ENCODE measurements around the gene DIAPH3.

The DIAPH3 gene

DNA sequence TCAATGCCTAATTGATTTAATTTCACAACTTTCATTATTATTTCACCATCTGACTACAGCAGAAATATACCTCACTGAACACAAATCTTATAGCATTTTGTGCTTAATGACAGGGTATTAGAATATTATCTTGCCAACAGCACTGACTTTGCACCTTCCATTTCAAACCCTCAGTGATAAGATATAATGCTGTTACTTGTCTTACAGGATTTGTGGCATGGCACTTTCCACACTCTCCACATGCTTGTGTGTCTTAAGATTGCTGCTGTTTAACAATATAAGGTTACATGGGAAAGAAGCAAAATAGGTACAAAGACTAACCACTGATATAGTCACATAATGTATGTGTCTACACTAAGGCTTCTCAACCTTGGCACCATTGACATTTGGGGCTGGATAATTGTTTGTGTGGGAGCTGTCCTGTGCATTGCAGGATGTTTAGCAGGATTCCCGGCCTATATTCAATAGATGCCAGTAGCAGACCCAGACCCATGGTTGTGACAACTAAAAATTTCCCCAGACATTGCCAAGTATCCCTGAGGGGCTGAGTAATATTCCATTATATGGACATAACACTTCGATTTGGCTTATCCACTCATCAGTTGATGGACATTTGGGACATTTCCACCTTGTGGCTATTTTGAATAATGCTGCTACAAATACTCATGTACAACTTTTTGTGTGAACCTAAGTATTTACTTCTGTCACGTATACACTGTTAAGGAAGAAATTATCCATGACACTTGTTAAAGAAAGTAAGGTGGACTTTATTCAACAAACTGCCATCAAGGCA, 5.7 kb upstream of the DIAPH3 start:
- Mint-ChIP-seq H3K27me3 (peaks cover 3% of the 10 kb centered on the region), H3K4me3 (no peak overlapping the region), H3K27ac (no peak overlapping the region), H3K4me1 (ENCODE audit: low read depth) (peaks cover 11% of the 10 kb centered on the region), H3K36me3 (ENCODE audit: low read depth) (peaks cover under 1% of the 10 kb centered on the region), H3K9me3 (no peaks in the 10 kb centered on the region)
- intact Hi-C loops (cut with micrococcal nuclease): no loop called here

DNA sequence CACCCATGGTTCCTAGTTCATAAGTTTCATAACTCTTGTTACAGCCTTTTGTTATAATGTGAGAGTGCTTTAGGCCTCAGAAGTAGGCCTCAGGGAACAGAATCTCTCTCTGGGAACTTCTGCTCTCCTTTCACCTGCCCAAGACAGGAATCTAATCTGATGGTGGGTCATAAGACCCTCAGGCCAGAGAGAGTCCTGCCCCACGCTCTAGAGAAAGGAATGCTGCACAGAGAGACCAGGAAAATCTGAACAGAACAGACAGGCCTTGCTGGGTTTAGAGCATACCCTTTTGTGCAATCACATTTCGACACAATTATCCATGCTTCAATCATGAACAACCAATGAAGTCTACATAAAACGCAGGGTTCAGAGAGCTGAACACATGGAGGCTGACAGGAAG, 3.4 kb upstream of the DIAPH3 start:
- Mint-ChIP-seq H3K9me3 (no peaks in the 10 kb centered on the region), H3K4me3 (no peak overlapping the region), H3K36me3 (ENCODE audit: low read depth) (peaks cover 7% of the 10 kb centered on the region), H3K27ac (no peak overlapping the region), H3K27me3 (no peaks in the 10 kb centered on the region), H3K4me1 (ENCODE audit: low read depth) (peaks cover 16% of the 10 kb centered on the region)
- intact Hi-C loops (cut with micrococcal nuclease): no loop called here

DNA sequence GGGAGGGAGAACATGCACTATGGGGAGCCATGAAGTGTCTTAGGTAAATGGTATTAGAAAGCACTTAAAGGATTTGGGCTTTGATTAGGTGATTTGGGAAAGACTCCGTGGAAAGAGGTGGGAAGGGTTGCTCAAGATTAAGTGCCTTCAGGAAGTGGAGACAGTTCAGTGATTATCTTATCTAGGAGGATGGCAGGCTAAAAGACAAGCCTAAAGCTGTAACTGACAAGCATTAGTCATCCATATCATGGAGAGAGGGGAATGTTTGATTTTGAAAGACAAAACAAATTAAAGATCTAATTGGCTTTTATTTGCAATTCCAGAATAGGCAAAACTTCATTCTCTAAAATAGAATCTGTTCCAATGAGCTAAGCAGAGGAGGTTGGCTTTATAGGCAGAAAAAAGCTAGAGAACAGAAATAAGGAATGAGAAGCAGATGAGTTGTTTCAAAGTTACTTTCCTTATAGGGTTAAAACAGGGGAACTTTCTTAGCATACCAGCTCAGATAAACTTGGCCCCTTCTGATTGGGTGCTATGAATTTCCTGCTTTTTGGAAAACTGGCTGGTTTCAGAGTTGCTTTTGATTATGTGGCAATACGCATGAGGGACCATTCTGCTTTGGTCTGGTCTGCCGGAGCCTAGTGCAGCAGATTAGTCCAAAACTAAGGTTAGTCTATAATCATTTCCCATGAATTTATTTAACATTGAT, 1.8 kb upstream of the DIAPH3 start:
- no peak overlapping the region for H3K4me3 Mint-ChIP-seq
- intact Hi-C loops (cut with micrococcal nuclease): no loop called here

DNA sequence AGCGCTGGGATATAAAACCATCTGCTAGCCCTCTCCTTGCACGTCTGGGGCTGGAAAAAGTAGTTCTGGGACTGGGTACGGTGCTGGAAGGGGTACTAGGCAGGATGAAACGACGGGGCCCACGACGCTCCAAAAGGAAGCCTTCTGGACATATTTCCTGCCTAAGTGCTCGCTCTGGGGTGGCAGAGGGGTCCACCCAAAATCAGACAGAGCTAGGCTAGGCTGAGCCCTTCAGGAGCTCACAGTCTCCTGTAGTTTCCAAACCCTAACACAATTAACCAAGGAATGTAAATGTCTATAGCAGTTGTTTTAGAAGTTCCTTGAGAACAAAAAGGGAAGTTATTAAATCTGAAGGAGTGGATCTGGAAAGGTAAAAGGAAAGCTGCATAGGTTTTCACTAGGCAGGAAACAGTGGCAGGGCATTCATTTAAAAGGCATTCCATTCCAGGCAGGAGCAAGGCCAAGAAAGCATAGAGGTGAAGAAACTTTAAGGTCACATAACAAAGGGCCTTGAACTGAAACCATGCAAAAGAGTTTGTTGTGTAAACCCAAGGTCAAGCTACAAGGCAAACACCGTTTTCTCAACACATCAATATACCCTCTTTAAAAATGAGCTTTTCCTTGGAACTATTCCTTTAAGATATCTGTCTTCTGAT, 634 bp upstream of the DIAPH3 start:
- peaks cover 16% of the 10 kb centered on the region for H3K4me1 Mint-ChIP-seq (ENCODE audit: low read depth)
- peak overlapping the region; percentile 90 for H3K27ac Mint-ChIP-seq
- H3K4me3 Mint-ChIP-seq: peak overlapping the region; percentile 85
- intact Hi-C loops (cut with micrococcal nuclease): loop anchor here (1.0 kb wide), 1 partner anchor 233 kb away; the partner anchor contains the start of gene TDRD3
- H3K27me3 Mint-ChIP-seq: no peaks in the 10 kb centered on the region
- H3K9me3 Mint-ChIP-seq: no peaks in the 10 kb centered on the region
- H3K36me3 Mint-ChIP-seq (ENCODE audit: low read depth): peaks cover 7% of the 10 kb centered on the region

More for the DNA sequence above, 1.8 kb upstream of the DIAPH3 start:
- H3K4me1 Mint-ChIP-seq (ENCODE audit: low read depth): peaks cover 16% of the 10 kb centered on the region
- no peaks in the 10 kb centered on the region for H3K9me3 Mint-ChIP-seq
- H3K36me3 Mint-ChIP-seq (ENCODE audit: low read depth): peaks cover 7% of the 10 kb centered on the region
- H3K27me3 Mint-ChIP-seq: no peaks in the 10 kb centered on the region
- no peak overlapping the region for H3K27ac Mint-ChIP-seq

DNA sequence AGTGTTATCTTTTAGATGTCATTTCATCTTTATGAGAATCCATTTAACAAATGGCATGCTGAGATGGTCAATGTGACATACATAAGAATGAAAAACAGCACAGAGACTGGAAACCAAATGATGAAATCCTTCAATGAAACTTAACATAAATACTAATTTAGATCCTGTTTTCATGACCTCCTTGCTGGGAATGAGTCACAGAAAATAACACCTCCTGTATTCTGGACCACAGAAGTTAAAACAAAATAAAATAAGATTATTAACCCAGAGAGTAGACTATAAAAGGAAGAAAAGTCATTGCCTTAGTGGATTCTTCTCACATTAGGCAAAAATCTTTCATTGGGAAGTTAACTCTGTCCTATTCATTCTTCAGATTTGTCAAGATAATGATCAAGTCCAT, 1.6 kb downstream of the DIAPH3 start:
- intact Hi-C loops (cut with micrococcal nuclease): no loop called here
- peaks cover 7% of the 10 kb centered on the region for H3K36me3 Mint-ChIP-seq (ENCODE audit: low read depth)
- no peak overlapping the region for H3K27ac Mint-ChIP-seq
- no peak overlapping the region for H3K4me3 Mint-ChIP-seq
- no peaks in the 10 kb centered on the region for H3K27me3 Mint-ChIP-seq
- H3K9me3 Mint-ChIP-seq: no peaks in the 10 kb centered on the region
- H3K4me1 Mint-ChIP-seq (ENCODE audit: low read depth): peaks cover 16% of the 10 kb centered on the region

DNA sequence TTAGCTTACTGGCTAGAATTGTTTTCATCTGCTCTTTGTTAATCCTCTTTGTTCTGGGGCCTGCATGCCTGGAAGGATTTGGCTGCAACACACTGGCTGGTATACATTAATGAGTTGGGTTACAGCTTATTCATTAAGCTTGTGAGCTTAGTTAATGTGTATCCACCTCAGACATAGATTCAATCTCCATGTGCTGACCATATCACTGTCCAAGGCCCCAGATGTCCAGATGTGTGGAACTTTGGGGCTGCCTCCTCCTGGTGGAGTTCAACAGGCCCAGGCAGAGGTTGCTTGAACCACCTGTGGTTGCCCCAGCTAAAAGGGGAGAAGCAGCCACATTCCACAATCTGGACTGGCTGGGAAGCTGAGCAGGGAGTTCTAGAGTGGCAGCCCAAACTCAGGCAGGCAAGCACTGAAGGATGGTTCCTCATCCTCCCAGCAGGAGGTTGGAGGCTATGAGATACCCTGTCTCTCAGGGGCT, 5.4 kb downstream of the DIAPH3 start:
- intact Hi-C loops (cut with micrococcal nuclease): no loop called here
- no peaks in the 10 kb centered on the region for H3K27me3 Mint-ChIP-seq
- H3K4me3 Mint-ChIP-seq: no peak overlapping the region

DNA sequence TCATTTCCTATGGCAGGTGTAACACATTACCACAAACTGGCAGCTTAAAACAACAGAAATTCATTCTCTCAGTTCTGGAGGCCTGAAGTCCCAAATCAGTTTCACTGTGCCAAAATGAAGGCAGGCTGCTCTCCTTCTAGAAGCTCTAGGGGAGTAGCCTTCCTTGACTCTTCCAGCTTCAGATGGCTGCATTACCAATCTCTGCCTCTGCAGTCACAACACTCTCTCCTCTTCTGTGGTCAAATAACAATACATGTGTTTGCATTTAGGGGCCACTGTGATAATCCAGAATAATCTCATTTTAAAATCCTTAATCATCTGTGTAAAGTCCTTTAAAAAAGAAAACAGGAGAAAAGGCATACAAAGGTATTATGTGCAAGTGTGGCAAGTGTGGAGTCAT, 7.8 kb downstream of the DIAPH3 start:
- Mint-ChIP-seq H3K4me1 (ENCODE audit: low read depth) (no peaks in the 10 kb centered on the region), H3K9me3 (no peaks in the 10 kb centered on the region), H3K36me3 (ENCODE audit: low read depth) (no peaks in the 10 kb centered on the region), H3K27me3 (no peaks in the 10 kb centered on the region), H3K4me3 (no peak overlapping the region), H3K27ac (no peak overlapping the region)
- intact Hi-C loops (cut with micrococcal nuclease): no loop called here

More for the DNA sequence above, 5.4 kb downstream of the DIAPH3 start:
- H3K36me3 Mint-ChIP-seq (ENCODE audit: low read depth): no peaks in the 10 kb centered on the region
- no peaks in the 10 kb centered on the region for H3K9me3 Mint-ChIP-seq
- no peaks in the 10 kb centered on the region for H3K4me1 Mint-ChIP-seq (ENCODE audit: low read depth)
- no peak overlapping the region for H3K27ac Mint-ChIP-seq

DNA sequence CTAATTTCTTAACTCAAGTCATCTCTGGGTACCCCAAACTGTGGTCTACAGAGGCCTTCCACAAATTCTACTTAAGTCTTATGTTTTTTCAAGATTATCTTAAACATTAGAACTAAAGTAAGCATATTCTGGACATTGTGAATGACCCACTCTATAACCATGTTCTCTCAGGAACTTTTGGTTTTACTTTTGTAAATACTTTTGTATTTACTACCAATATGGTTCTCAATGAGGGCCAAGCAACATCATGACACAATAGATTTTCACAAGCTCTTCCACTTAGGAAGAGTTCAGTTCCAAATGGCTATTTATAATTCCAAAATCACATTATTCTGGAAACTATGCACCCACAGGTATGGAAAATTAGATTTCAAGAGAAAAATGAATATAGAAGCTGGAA, 10.8 kb downstream of the DIAPH3 start:
- H3K27me3 Mint-ChIP-seq: no peaks in the 10 kb centered on the region
- peaks cover 11% of the 10 kb centered on the region for H3K4me1 Mint-ChIP-seq (ENCODE audit: low read depth)
- no peaks in the 10 kb centered on the region for H3K36me3 Mint-ChIP-seq (ENCODE audit: low read depth)
- H3K9me3 Mint-ChIP-seq: no peaks in the 10 kb centered on the region
- no peak overlapping the region for H3K4me3 Mint-ChIP-seq
- H3K27ac Mint-ChIP-seq: no peak overlapping the region
- intact Hi-C loops (cut with micrococcal nuclease): no loop called here

DNA sequence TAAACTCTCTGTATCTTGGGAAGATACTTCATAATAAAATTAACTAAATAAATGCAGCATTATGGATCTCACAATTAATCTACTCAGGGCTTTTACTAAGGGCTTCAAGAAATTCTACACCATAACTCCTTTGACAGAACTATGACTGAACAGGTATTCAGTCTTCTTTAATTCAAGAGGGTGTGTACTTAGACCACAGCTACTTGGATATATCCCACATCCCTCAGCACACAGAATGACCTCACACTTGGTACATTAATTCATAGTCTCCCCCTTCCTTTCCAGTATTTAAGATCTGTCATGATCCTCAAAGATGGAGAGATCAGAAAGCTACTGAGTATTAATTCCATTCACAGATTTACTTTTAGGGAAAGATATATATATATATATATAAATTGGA, 11.6 kb downstream of the DIAPH3 start:
- Mint-ChIP-seq H3K27ac (no peak overlapping the region), H3K4me1 (ENCODE audit: low read depth) (peaks cover 11% of the 10 kb centered on the region), H3K27me3 (no peaks in the 10 kb centered on the region), H3K9me3 (no peaks in the 10 kb centered on the region), H3K4me3 (no peak overlapping the region), H3K36me3 (ENCODE audit: low read depth) (no peaks in the 10 kb centered on the region)
- intact Hi-C loops (cut with micrococcal nuclease): no loop called here

DNA sequence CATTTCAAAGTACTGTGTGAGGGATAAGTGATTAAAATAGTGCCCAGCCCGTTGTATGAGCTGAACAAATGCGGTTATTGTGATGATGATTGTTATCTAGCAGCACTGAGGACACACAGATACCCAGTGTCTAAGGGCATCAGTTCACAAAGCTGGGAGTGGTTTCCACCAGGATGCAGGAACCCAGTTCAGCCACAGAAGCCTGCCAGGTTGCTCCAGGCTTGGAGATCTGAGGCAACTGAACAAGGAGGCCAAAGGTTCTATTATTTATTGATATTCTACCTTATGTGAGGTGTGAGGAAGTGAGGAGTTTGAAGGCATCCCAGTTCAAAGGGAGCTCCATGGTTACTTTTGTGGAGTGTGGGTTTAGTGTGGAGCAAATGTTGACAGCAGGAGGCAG, 13.2 kb downstream of the DIAPH3 start:
- Mint-ChIP-seq H3K4me3 (no peak overlapping the region), H3K27ac (no peak overlapping the region), H3K27me3 (no peaks in the 10 kb centered on the region), H3K4me1 (ENCODE audit: low read depth) (peaks cover 11% of the 10 kb centered on the region), H3K36me3 (ENCODE audit: low read depth) (no peaks in the 10 kb centered on the region), H3K9me3 (no peaks in the 10 kb centered on the region)
- intact Hi-C loops (cut with micrococcal nuclease): no loop called here

DNA sequence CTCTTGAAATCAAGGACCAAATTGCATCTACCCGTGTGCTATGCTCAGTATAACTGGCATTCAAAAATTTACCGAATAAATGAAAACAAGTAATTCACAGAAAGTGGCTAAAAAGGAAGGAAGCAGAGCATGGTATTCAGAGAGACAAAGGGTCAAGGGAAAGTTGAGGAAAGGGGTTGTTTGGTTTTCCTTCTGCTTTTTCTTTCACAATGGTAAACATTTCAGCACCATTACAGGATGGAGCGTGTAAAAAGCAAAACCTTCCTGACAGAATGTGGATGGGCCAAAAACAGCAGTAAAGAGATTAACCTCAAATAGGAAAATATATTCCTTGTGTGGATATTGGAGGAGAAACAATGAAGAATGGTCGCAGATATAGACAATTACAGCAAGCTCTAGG, 14.8 kb downstream of the DIAPH3 start:
- Mint-ChIP-seq H3K27me3 (no peaks in the 10 kb centered on the region), H3K9me3 (no peaks in the 10 kb centered on the region), H3K27ac (no peak overlapping the region), H3K36me3 (ENCODE audit: low read depth) (no peaks in the 10 kb centered on the region), H3K4me1 (ENCODE audit: low read depth) (peaks cover 11% of the 10 kb centered on the region), H3K4me3 (no peak overlapping the region)
- intact Hi-C loops (cut with micrococcal nuclease): no loop called here

DNA sequence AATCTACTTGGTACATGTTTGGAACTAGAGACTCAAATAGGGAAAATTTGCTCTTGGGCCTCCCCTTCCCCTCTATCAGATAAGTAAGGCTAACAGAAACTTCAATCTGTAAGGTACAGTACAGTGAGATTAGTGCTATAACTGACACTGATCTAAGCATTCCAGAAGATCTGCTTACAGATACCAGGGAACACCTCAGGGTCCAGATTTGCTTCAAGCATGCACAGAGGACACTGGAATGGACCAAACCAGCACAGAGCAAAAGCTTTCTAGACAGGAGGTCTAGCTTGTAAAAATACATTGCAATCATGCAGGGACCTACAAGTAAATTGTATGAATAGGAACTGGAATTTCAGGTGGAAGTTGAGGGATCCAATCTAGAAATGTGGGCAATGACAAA, 16.4 kb downstream of the DIAPH3 start:
- intact Hi-C loops (cut with micrococcal nuclease): no loop called here
- Mint-ChIP-seq H3K4me3 (no peak overlapping the region), H3K36me3 (ENCODE audit: low read depth) (no peaks in the 10 kb centered on the region), H3K27ac (no peak overlapping the region), H3K9me3 (no peaks in the 10 kb centered on the region), H3K27me3 (no peaks in the 10 kb centered on the region), H3K4me1 (ENCODE audit: low read depth) (peaks cover 11% of the 10 kb centered on the region)

DNA sequence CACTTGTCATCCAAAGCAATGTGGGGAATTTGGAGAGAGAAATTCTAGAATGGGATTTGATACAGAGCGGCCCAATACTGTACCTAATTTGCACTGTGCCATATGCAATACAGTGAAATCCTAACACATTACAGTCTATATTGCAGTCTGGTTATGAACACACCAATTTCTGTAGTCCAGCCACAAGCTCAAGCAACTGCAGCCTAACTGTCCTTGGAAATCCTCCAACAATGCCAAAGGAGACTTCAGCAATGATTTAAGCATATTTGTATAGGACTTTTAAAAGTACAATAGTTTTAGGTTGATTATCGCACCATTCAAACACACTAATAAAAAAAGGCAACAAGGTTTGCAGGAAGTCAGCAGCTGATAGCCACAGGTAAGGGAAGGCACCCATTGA, 17.3 kb downstream of the DIAPH3 start:
- Mint-ChIP-seq H3K27me3 (no peaks in the 10 kb centered on the region), H3K4me3 (no peak overlapping the region), H3K36me3 (ENCODE audit: low read depth) (no peaks in the 10 kb centered on the region), H3K4me1 (ENCODE audit: low read depth) (peaks cover 11% of the 10 kb centered on the region), H3K27ac (no peak overlapping the region), H3K9me3 (no peaks in the 10 kb centered on the region)
- intact Hi-C loops (cut with micrococcal nuclease): no loop called here

DNA sequence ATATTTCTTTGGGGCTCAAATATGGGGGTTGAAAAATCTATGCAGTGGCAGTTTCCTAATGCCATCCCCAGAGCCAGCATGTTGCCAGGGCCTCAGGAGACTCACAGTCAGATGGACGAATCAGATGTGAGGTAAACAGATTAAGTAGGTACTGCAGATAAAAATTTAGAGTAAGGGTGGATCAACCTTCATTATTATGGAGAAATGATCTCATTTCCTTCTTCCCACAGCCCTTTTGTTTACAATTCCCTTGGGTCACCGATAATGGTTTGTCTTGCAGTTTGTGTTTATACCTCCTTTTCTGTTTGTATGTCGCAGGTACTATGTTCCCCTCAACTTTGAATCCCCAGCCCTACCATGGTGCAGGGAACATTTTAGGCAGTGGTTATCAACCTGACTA, 20.0 kb downstream of the DIAPH3 start:
- no peaks in the 10 kb centered on the region for H3K27me3 Mint-ChIP-seq
- H3K27ac Mint-ChIP-seq: no peak overlapping the region
- H3K36me3 Mint-ChIP-seq (ENCODE audit: low read depth): no peaks in the 10 kb centered on the region
- H3K9me3 Mint-ChIP-seq: no peaks in the 10 kb centered on the region
- intact Hi-C loops (cut with micrococcal nuclease): no loop called here
- peaks cover 6% of the 10 kb centered on the region for H3K4me1 Mint-ChIP-seq (ENCODE audit: low read depth)
- H3K4me3 Mint-ChIP-seq: no peak overlapping the region

Measured in dendritic cell treated with granulocyte-macrophage colony-stimulating factor and Interleukin-4, amounts not matched to agents 40 ng/mL and 50 ng/mL, for 4 days (primary cell).